Astrocyte of the spinal cord (primary cell): Measurements from ENCODE around the gene TUSC2.
"Not testable (repeated sequence)": the region's sequence is repeated elsewhere in the genome, so short reads cannot be mapped to it uniquely, and the experiment has no call there.

Experiments
- DNase-seq: peaks from one replicate; pipeline ENCODE4 v3.0.0; 2011; ENCODE audit warnings: low read depth, low spot score
- H3K4me3 ChIP-seq: 2 replicates; pipeline ENCODE4 v1.5.1; 2011; ENCODE audit warnings: low read depth, mild to moderate bottlenecking, low read length, moderate library complexity
- in situ Hi-C: cut with HindIII; loops from 2 replicates; pipeline ENCODE4 v1.10.0; 2017; ENCODE audit warnings: low sequenced_read_pairs
- TF ChIP-seq, protein P1 (sequence below): IDR thresholded peaks from 2 replicates; pipeline ENCODE4 v1.5.1; 2012; ENCODE audit warnings: low read depth, mild to moderate bottlenecking, low read length, inconsistent platforms

TUSC2 gene

GRCh38 chr3:50288387-50289007 lies 39.5 kb downstream of the TUSC2 start:
- TF ChIP-seq, protein P1, sequence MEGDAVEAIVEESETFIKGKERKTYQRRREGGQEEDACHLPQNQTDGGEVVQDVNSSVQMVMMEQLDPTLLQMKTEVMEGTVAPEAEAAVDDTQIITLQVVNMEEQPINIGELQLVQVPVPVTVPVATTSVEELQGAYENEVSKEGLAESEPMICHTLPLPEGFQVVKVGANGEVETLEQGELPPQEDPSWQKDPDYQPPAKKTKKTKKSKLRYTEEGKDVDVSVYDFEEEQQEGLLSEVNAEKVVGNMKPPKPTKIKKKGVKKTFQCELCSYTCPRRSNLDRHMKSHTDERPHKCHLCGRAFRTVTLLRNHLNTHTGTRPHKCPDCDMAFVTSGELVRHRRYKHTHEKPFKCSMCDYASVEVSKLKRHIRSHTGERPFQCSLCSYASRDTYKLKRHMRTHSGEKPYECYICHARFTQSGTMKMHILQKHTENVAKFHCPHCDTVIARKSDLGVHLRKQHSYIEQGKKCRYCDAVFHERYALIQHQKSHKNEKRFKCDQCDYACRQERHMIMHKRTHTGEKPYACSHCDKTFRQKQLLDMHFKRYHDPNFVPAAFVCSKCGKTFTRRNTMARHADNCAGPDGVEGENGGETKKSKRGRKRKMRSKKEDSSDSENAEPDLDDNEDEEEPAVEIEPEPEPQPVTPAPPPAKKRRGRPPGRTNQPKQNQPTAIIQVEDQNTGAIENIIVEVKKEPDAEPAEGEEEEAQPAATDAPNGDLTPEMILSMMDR: no peak
- DNase-seq: no peak

DNA sequence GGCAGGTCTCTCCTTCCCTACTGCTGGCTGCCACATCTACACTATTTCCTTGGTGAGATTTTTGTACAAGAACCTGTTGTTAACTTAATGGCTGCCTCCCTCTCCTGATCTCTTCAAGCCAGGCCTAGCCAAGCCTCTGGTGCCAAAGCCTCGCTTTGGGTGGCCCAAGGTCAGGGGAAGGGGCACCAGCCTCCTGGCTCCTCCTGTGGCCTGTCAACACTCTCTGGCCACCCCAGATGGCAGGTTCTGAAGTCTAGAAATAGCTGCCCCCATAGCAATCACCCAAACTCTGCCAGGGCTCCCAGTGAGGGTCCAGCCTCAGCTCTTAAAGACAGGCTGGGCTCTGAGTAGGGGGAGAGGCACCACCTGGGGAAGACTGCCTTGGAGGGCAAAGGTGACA lies 40.8 kb downstream of the TUSC2 start:
- TF ChIP-seq, protein P1: no peak
- no peak overlapping the region for H3K4me3 ChIP-seq
- in situ Hi-C loops: no loop called here
- no peak for DNase-seq

More at GRCh38 chr3:50288387-50289007, 39.5 kb downstream of the TUSC2 start:
- H3K4me3 ChIP-seq: no peak overlapping the region
- in situ Hi-C loops: no loop called here

GRCh38 chr3:50286322-50287227 lies 41.4 kb downstream of the TUSC2 start:
- H3K4me3 ChIP-seq: no peak overlapping the region
- in situ Hi-C loops: no loop called here
- TF ChIP-seq, protein P1: no peak
- no peak for DNase-seq

- DNase-seq, H3K4me3 ChIP-seq, in situ Hi-C loops: not testable (repeated sequence)
Measured at GRCh38 chr3:50284121-50284520, 43.9 kb downstream of the TUSC2 start.

DNA sequence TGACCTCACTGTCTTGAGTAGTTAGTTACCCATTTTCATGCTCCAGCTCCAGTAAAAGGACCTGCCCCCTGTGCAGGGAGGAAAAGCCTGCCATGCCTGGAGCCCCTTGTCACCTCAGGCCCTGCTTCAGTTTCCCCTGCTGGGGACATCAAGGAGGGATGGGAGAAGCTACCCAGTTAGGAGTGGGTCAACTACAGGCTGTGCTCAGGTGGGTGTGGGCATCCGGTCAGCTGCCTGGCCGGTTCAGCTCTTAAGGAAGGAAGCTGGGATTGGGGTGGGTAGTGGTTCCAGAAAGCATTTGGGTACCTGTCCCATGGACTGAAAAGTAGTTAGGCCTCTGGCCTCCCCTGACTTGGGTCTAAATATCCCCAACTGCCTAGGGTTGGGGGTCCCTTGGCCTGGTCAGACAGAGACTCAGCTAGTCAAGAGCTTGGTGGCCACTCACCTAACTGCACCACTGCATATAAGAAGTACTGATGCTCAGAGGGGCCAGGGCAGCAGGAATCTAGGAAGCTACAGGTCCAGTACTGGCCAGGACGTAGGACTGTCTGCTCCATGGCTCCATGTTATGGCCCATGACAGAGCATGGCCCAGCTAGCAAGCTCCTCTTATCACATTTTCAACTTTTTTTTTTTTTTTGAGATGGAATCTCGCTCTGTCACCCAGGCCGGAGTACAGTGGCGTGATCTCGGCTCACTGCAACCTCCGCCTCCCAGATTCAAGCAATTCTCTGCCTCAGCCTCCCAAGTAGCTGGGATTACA lies 48.6 kb downstream of the TUSC2 start:
- no peak overlapping the region for H3K4me3 ChIP-seq
- DNase-seq: no peak
- in situ Hi-C loops: no loop called here
- TF ChIP-seq, protein P1: no peak

GRCh38 chr3:50278880-50279224 lies 49.2 kb downstream of the TUSC2 start, which contains the start of gene LSMEM2:
Gene LSMEM2, plus strand, starts transcription at chr3:50279087. Its CDS starts 27 bp downstream, at chr3:50279114.
- TF ChIP-seq, protein P1: no peak
- no peak within 1 kb of the TSS for H3K4me3 ChIP-seq
- in situ Hi-C loops: no loop called here
- no peak for DNase-seq
